Measurements from ENCODE around the gene NINJ2.

NINJ2 gene

DNA sequence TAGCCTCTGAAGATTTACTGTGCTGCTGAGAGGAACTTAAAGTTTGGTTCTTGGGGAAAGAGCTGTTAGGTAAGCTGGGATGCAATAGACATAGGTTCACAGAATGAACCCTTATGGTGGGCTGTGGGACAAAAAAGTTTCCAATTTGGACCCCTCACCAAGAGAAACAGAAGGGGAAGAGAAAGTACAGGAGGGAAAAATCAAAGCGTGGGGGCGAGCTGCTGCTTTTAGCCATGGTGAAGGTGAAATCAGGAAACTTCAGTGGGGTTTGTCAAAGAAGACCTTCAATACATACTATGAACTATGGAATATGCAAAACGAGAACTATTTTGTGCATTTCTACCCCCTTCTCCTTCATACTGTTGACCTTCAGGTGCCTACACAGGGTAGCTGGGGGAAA, 10.6 kb upstream of the NINJ2 start:
- DNase-seq (ENCODE audit: low read depth) = no peak

DNA sequence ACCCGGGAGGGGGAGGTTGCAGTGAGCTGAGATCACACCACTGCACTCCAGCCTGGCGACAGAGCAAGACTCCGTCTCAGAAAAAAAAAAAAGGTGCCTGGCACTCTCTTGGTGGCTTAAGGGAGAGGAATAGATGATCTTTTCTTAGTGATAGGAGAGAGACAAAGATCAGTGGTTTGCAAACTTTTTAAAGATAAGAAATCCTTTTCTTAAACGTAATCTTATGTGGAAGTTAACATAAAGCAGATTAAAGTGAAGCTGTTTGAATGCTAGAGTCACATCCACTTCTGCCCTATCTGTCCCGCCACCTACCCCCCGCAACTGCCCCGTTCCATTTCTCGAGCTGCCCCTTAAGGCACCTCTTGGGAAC, 6.3 kb upstream of the NINJ2 start:
- no peak for DNase-seq (ENCODE audit: low read depth)

DNA sequence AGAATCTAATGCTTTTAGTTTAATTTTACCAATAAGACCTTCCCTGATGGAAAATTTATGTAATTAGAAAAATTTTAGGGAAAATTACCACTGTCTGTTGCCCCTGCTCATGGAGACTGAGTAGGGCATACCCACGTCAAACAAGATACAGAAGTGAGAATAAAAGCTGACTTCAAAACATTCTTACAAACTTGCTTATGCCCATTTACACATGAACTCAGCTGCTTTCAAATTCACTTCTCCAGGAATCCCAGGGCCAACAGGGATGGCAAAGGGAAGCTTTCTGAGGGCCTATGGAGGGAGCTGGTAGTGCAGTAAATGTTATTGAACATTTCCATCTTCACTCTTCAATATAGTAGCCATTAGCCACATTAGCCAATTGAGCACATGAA, 4.8 kb upstream of the NINJ2 start:
- DNase-seq (ENCODE audit: low read depth) = no peak

DNA sequence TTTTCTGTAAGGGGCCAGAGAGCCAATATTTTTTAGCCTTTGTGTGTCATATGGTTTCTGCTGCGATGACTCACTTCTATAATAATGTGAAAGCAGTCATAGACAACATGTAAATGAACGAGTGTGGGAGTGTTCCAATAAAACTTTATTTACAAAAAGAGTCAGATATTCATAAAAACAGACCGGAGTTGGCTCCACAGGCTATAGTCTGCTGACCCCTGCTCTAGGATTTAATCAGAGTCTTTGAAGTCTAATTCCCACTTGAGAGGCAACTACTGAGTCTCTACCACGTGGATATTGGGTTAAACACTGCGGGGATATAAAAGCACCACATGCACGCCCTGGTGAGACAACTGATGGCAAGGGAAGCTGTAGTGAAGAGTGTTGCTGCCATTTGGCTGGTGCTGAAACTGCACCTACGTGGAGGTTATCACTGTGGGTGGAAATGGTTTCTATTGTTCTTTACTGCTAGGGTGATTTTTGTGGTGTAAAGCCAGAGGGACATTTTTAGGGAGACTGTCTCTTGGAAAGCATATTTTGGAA, 3.6 kb upstream of the NINJ2 start:
- DNase-seq (ENCODE audit: low read depth) = no peak

DNA sequence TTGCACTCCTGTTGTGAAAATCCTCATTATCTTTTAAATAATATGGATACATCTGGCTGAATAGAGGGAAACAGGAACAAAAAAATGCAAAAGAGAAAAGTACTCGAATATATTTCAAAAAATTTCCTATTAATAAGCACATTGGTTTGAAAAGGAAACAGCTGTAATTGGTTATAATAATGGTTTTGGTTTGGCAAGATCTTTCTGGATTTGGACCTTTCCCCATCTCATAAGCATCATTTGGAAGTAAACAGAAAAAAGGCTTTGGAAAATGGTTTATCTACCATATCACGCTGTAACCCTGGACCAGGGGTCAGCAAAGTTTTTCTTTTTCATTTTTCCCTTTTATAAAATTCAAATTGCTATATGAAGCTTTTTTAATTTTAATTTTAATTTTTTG, 2.8 kb upstream of the NINJ2 start:
- no peak for DNase-seq (ENCODE audit: low read depth)

DNA sequence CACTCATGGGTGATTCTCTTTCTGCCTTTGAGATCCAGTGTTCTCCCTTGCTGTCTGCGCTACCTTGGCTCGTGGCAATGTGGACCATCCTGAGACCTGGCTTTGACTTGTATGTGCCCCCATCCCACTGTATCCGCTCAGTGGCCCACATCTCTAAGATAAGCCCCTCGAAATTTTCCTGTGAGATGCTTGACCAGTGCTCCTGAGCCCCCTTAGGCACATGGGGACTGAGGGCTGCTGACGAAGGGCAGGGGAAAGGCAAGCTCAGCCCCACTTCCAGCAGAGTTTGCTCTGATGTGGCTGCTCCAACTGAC, 1.5 kb upstream of the NINJ2 start:
- DNase-seq (ENCODE audit: low read depth) = no peak

DNA sequence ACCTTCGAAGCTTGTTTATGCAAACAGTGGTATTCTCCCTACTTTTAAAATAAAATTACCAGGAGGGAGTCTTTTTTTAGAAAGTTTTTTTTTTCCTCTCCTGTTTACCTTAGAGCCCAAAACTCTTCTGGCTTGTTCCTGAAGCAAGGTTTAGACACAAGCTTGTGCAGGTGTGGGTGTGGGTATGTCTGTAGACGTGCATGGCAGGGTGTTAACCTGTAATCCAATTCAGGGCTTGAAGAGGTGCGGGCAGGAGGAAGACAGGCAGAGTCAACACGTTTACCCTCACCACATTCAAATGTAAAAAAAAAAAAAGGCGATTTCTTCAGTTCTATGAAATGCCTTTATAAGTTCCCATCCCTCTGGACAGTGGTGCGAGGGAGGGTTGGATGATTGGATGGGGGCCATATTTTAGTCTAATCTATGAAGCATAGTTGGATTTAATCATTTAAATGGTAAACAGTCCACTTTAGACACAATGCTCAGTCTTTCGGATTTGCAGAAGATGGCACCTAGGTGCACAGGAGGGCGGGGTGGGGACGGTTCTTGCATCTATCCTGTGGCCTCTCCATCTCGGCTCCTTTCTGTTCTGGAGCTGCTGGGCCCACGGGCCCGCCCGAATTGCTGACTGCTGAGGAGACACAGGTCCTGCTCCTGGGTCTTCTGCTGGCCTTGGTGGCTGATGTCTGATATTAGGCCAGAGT, 982 bp upstream of the NINJ2 start:
- DNase-seq (ENCODE audit: low read depth) = no peak

DNA sequence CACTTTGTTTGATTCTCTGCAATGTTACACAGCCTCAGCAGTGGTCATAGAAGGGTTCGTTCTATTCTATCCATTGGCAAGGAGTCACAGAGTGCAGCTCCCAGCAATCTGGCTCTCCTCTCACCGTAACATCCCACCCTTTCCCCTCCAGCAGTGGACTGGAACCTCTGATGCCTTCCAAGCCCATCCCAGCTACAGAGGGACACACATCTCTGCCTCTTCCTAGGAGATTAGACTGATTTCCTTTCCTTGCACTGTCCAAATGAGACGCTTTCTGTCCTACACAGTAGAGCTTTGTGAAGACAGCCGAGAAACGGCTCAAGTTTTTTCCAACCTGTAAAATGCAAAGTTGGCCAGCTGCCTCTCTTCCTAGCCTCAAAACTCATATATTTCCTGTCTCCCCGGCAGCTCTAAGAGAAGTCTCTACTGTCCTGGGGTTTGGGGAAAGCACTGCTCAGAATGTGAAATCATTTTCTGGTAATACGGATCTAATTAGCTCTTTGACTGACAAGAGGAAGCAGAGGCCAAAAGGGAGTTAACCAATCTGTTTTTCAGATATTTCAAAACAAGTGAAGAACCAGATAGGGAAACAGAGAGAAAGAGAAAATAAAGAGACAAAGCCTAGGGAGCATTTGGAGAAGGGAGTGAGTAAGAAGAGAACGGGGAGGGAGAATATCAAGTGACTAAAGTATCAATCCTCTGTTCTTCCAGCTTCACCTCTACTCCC, 516 bp downstream of the NINJ2 start:
- DNase-seq (ENCODE audit: low read depth) = no peak

DNA sequence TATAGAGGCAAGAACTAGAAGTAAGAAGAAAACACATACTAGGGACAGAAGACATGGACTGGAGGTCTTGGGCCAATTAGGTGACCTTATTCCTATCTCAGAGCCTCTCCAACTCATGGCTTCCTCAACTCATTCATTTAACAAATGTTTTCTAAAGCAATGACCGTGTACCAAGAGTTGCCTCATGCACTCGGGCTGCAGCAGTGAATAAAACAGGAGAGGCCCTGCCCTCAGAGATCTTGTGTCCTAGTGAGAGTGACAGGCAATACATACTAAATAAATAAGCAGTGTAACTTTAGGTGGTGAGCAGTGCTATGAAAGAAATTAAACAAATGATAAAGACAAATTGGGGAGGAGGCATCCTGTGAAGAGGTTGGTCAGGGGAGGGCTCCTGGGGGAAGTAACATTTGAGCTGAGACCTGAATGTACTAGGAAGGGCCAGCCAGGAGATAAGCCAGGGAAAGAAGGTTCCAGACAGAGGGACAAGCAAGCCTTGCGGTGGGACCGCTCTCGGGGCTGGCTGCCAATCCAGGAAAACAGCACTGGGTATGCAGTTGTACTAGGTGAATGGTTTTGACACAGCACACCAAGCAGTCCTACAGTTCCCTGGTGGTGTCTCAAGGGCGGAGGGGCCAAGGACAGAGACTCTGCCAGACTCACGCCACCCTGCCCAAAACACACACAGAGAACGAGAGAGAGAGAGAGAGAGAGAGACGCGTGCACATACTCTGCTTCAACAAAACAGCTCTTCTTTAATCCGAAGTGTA, 1.3 kb downstream of the NINJ2 start:
- DNase-seq (ENCODE audit: low read depth) = no peak

DNA sequence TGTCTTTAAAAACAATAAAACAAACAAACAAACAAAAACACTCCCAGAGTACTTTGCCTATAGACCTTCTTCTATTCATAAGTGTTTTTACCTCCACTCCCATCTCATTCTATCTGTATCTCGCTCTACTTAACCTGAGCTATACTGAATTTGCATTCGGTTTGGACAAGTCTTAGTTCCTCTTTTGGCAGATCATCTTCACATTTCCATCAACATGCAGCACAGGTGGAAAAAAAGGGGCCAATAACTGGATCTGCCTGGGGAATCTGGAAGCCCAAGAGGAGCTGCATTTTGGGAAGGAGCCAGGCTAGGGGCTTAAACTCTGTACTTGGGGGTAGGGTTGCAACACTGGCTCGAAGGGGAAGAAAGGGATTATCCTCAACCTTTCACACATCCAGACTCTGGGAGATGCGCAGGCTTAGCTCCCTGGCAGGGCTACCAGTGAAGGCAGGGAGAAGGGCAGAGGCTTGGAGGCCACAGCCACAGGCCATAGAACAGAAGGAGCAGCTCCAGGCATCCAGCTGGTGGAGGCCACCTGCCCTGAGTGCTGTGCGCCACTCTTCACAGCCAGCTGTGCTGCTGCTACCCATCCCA, 4.1 kb downstream of the NINJ2 start:
- no peak for DNase-seq (ENCODE audit: low read depth)

DNA sequence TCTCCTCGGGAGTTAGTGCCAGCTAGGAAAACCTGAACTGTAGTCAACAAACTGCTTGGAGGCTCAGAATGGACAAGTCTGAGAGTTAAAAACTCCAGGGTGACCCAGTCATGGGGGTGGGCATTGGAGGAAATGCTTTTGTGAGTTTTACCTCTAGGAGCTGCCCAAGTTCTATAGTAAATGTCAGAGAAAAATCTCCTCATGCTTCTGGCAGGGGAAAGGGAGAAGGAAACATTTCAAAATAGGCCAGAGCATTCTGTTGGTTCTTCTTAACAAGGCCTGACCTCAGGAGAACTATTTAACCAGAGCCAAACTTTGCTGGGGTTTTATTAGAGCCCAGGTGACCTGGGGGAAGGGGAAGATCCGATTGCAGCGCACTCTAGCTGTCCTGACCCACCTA, 12.3 kb downstream of the NINJ2 start:
- DNase-seq (ENCODE audit: low read depth) = no peak

DNA sequence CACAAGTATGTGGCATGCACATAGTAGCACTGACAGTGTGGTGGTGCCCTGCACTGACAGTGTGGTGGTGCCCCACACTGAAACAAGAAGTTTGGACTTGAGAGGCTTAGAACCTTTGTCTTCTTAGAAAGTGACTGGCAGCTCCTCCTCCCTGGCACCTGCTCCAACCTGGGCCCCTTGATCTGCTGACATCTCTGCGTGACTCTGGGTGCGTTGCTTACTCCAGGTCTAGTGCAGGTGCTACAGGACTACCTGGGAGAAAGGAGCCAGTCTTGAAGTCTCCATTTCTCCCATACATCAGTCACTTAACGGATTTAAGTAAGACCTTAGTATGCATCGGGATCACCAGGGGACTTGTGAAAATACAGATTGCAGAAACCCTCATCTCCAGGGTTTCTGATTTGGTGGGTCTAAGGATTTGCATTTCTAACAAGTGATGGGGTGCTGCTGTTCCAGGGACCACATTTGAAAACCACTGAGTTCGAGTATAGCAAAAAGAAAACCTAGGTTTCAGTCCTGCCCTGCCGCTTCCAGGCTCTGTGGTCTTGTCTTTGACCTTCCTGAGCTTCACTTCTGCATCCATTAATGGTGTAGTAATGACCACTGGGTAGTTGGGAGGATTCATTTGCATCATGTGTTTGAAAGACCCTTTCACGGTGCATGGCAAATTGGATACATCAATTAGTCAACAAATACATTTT, 15.7 kb downstream of the NINJ2 start:
- no peak for DNase-seq (ENCODE audit: low read depth)

DNA sequence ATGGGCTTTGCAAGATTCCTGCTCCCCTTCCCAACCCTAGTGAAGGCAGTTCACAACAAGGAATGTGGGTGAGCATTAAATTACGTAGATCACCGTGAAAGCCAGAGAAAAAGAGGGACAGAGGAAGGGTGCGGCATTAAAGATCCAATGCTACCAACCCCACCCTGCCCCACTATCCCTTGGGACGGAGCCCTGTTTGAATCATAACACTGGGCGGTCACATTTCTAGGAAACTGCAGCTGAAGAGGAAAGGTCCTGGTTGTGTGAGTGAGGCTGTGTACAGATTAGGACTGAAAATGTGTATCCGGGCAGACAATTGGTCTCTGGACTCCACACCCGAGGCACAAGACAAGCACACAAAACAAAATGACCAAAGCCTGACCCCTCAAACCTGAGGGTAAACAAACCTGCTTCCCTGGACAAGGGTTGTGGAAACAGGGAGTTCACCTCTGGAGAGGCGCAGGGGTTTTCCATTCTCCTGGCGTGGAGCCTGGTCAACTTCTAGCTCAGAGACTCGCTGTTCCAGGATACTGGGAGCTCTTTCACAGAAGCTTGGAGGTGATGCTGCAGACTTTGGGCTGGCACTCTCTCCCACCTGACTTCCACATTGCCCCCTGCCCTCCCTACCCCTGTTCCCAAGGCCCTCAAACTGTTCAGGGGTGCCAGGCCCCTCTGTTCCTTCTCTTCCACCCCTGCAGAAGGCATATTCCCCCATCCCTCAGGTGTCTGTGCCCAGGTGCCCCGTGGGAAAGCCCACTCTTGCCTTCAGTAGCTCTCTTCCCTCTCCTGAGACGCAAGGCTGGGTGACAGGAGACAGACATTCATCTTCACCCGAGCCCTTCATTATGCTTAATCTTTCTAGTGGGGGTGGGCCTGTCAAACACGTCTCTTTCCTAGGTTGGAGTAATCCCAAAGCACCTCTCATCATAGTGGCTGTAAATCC, 16.5 kb downstream of the NINJ2 start:
- no peak for DNase-seq (ENCODE audit: low read depth)

DNA sequence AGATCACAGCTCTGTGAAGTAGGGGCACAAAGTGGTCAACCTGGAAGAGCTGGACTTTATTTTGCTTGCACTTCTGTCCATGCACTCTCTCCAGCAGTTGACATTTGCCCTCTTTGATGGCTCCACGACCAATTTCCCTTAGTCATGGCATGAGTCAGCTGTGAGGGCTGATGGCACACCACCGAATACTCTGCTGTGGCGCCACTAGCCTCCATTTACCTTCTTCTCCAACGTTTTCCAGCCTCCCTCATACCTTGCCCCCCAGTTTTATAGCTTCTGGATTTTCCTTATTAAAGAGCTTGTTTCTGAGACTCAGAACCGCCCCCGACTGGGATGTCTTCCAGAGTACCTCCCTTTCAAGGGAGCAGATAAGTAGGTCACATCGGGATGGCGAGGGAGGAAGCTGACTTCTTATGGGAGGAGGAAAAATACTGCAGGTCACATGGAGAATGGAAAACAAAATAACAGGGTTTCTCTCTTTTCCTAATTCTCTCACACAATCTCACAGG, 17.6 kb downstream of the NINJ2 start:
- no peak for DNase-seq (ENCODE audit: low read depth)

DNA sequence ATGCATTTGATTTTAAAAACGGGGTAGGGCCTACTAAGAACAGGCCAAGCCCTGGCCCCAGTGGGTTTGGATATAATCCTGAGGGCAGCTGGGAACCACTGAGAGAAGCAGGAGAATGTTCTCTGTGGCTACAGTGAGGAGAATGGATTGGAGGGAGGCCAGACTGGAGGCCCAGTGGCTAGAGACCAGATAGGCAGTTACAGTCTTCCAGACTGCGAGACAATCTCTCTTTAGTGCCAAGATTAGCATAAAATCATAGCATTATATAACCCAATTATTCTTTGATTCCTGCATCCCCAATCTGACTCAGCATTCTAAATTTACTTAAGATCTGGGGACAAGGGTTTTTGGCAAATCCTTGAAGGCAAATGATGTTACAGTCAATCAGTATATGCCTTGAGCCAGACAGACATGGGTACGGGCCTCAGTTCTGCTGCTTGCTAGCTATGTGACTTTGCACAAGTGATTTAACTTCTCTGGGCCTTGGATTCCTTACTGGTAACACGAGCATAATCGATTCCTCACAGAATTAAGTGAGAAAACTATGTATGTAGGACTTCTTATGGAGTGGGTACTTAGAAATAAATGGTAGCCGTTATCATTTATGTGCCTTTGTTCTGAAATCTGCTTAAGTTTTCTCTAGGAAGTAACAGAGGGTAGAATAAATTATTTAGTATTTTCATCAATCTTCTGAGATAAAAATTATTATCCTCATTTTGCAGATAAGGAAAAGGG, 18.3 kb downstream of the NINJ2 start:
- no peak for DNase-seq (ENCODE audit: low read depth)

DNA sequence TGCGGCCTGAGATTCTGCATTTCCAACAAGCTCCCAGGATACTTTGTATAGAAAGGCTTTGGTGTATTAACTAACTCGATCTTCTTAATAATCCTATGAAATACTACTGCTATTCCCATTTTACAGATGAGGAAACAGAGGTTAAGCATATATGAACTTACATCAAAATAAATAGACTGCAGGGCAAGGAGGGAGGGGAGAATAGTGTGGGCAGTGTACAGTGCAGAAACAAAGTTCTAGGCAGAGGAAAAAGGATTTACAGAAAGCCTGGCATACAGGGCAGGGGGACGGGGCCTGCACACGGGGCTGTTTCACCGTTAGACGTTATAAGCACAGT, 19.0 kb downstream of the NINJ2 start:
- no peak for DNase-seq (ENCODE audit: low read depth)

DNA sequence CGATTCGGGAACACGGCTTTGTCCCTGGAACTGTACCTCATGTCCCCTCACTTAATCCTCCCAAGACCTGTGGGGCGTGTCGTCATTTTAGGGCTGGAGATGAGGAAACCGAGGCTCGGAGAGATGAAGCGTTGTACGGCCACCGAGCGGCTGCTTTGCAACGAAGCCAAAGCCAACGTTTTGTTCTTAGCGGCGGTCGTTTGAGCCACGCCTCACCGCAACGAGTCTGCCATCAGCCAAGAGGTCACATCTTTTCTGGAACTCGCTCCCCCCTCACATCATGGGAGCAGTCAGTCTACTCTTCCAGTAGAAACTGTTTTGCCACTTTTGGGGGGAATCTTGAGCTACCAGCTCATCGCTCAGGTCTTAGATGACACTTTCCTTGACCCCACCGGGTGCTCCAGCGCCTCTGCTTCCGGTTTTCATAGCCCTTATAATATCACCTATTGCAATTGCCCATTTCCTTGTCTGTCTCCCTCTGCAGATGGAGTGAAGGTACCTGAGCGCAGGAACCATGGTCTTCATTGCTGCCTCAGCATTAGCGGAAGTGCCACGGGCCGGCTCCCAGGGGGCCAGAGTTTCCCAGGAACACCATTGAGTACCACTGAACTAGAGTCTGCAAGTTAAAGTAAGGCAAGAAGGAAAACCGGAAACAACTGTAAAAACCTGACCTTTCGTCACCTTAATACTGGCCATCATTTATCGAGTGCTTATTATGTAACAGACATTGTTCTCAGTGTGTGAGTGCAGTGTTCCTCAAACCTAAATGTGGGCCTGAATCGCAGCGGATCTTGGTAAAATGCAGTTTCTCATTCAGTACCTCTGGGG, 19.6 kb downstream of the NINJ2 start:
- DNase-seq (ENCODE audit: low read depth) = no peak

DNA sequence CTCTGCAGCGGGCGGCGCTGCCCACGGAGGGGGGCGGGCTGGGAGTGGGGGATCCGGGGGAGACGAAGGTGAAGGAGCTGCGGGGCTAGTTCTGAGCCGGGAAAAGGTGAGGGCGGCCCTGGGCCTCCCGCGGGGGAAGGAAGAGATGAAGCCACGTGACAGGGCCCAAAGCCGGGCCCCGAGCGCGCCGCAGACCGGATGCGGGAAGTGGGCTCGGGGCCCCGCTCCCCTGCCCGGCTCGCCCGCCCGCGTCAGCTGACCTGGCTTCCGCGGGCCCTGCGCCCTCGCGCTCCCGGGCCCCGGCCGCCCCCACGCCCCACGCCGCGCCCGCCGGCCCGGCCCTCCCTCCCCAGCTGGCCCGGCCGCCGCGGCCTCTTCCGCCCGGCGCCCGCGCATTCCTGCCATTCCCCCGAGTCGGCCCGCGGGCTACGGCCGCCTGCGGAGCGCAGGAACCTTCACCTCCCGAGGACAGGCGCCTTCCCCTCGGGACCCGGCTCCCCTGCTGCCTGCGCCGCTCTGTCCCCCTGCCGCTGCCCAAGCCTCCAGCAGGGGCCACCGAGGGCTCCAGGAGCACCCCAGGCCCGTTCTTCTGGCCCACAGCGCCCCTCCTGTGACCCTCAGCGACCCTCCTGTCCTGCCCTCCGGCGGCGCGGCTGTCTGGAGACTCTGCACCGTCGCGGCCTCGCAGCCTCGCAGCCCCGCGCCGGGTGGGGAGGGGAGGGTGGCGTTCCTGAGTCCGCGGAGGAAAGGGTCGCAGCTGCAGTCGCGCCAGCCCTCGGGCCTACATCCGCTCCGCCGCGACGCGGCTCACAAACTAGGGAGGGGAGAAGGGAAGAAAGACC, 20.4 kb downstream of the NINJ2 start:
- no peak for DNase-seq (ENCODE audit: low read depth)

All from GM04504 (cell line).